Fibroblast of villous mesenchyme (primary cell): Measurements from ENCODE around the gene PI16. TPM values are rescaled to one million over a fixed set of nuclear protein-coding genes. Genes with fewer than 3 reads are reported as not detected.
A peak's percentile ranks its signal among the peaks of the same experiment; 100 is the strongest.

Experiments
- DNase-seq: peaks from one replicate; pipeline ENCODE4 v3.0.0-alpha.2; 2010; ENCODE audit warnings: low read depth
- H3K4me3 ChIP-seq: 2 replicates; pipeline ENCODE4 v1.5.1; 2011; ENCODE audit warnings: low read depth, mild to moderate bottlenecking, low read length
- total RNA-seq: library from RNA; depleted of rRNA; stranded (reverse); fragments of >200 nt; gene quantifications from 2 replicates; pipeline ENCODE4 v1.2.3, GENCODE V29; 2012
- TF ChIP-seq, protein P1 (sequence below): IDR thresholded peaks from 2 replicates; pipeline ENCODE4 v1.5.1; 2012; ENCODE audit warnings: low read depth, mild to moderate bottlenecking, low read length; ENCODE audit not compliant: insufficient read depth

The PI16 gene
- total RNA-seq, 1 donor = under 0.01 TPM

DNA sequence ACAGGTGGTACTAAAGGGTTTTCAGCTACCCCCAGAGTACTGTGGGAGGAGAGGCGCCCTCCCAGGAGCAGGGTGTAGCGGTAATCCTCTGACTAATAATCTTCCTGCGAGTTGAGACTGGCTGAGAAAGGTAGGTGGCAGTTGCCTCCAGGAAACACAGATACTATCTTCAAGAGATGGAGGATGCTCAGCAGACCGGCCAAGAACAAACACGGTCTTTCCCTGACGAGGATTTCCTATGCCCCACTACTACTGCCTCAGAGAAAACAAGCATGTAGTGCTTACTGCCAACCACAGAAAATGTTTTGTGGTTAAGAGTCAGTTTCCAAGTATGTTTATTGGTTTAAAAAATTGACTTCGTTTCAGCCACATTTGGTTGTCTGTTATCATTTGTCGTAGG lies 42.0 kb upstream of the PI16 start:
- TF ChIP-seq, protein P1, sequence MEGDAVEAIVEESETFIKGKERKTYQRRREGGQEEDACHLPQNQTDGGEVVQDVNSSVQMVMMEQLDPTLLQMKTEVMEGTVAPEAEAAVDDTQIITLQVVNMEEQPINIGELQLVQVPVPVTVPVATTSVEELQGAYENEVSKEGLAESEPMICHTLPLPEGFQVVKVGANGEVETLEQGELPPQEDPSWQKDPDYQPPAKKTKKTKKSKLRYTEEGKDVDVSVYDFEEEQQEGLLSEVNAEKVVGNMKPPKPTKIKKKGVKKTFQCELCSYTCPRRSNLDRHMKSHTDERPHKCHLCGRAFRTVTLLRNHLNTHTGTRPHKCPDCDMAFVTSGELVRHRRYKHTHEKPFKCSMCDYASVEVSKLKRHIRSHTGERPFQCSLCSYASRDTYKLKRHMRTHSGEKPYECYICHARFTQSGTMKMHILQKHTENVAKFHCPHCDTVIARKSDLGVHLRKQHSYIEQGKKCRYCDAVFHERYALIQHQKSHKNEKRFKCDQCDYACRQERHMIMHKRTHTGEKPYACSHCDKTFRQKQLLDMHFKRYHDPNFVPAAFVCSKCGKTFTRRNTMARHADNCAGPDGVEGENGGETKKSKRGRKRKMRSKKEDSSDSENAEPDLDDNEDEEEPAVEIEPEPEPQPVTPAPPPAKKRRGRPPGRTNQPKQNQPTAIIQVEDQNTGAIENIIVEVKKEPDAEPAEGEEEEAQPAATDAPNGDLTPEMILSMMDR = no peak
- DNase-seq = peak; percentile 93
- H3K4me3 ChIP-seq = no peak overlapping the region

DNA sequence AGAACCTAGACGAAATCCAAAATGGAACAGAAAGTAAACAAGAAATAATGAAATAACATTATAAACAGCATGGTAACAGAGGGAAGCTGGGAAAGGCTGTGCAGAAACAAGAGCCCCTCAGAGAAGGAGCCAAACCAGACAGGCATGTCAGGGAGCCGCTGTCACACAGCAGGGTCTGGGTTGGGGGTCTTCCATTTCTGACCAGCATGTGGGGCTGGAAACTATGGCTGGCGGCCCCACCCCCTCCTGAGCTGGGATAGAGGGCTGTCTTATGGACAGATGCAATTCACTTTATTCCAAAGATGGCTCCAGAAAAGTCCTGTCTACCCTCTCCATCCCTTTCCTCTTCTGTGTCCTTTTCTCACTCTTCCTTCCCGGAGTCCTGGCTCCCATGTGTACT lies 41.5 kb upstream of the PI16 start:
- TF ChIP-seq, protein P1 = no peak
- no peak for DNase-seq
- no peak overlapping the region for H3K4me3 ChIP-seq

DNA sequence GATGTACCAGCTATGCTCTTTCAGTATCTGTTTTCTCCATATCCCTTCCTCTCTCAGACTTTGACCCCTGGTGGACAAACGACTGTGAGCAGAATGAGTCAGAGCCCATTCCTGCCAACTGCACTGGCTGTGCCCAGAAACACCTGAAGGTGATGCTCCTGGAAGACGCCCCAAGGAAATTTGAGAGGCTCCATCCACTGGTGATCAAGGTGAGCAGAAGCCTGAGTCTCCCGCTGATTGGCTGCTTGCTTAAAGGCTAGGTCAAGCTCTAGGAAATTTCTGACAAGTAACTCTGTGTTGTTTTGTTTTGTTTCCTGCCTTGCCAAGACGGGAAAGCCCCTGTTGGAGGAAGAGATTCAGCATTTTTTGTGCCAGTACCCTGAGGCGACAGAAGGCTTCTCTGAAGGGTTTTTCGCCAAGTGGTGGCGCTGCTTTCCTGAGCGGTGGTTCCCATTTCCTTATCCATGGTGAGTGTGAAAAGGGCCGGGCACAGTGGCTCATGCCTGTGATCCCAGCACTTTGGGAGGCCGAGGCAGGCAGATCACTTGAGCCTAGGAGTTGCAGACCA lies 40.2 kb upstream of the PI16 start:
- H3K4me3 ChIP-seq = no peak overlapping the region
- DNase-seq = peak; percentile 45
- TF ChIP-seq, protein P1 = peak; percentile 47

DNA sequence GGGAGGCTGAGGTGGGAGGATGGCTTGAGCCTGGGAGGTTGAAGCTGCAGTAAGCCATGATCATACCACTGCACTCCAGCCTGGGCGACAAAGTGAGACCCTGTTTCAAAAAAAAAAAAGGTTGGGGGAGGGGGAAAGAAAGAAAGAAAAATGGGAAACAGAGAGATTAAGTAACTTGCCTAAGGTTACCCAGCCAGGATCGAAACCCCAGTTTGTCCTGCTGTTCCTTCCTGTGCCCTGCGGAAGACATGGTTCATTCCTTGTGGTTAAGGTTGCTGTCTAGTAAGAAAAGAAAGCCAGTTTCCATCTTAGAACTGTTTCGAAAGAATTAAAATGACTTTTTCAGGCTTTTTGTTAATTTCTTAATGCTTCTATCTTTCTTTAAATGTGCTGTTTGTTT lies 38.9 kb upstream of the PI16 start:
- TF ChIP-seq, protein P1 = no peak
- DNase-seq = no peak
- H3K4me3 ChIP-seq = no peak overlapping the region

DNA sequence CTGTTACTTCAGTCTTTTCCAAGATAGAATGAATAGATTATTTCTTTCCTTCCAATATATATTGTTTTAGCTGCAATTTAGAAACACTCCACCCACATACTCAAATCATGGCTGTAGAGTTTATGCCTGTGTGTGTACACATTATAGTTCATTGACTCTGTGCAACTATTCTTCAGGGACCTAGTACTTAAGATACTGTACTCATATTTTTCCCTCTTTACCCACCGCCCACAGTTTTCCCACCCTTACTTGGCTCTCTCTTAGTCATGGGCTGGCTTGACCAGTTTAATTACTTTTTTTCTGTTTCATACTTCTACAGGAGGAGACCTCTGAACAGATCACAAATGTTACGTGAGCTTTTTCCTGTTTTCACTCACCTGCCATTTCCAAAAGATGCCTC lies 38.4 kb upstream of the PI16 start:
- TF ChIP-seq, protein P1 = no peak
- H3K4me3 ChIP-seq = no peak overlapping the region
- no peak for DNase-seq

DNA sequence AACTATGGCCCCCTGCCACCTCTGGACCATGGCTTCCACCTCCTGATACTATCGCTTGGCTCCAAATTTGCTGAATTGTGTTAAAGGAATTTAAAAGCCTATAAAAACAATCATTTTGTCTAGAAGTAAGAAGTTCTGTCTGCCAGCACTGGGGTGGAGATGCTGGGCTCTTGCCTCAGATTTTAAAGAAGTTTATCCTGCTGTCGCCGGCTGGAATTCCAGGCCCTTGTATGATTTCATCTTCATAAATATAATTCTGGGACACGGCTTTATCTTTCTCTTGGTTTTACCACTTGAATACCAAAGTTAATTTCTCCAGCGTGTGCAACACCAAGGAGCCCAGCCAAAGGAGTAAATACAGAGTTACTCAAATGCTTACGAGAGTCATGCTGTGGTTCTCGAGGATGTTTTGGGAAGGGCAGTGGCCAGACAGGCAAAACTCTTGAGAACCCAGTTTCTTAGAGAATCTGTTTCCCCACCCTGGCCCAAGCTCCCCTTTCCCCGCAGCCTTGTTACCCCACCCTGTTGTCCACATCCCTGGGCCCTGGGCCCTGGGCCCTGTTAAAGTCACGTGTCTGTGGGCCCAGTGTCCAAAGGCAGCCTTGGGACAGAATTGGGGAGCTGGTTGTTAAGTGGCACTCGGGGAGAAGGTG lies 36.9 kb upstream of the PI16 start:
- TF ChIP-seq, protein P1 = no peak
- peak; percentile 88 for DNase-seq
- H3K4me3 ChIP-seq = no peak overlapping the region

DNA sequence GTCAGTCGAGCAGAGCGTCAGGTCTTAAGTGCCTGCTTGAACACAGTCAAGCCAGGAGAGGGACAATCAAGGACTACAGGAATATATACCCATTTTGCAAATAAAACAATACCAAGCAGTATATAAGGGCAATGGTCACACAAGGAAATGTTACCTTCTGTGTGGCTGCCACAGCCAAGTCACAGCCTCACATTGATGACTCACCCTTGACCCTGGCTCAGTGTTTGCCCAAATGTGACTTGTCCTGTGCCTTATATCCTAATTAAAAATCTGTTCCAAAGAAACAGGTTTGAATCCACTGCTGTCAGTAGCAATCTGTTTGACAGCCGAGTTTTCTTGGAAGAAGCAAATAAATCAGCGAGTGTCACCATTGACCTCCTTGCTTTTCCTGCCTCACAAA lies 34.5 kb upstream of the PI16 start:
- no peak for DNase-seq
- TF ChIP-seq, protein P1 = no peak
- H3K4me3 ChIP-seq = no peak overlapping the region
